Measurements from ENCODE around the gene SORCS2.

Gene SORCS2

GRCh38 chr4:7632341-7632740, 440.0 kb downstream of the SORCS2 start:
- H3K4me3 ChIP-seq (ENCODE audit: low read length): no peak overlapping the region
- H3K27me3 ChIP-seq (ENCODE audit: insufficient read depth, low read length): no peaks in the 10 kb centered on the region
- H3K9me3 ChIP-seq (ENCODE audit: insufficient read depth, low read depth, low read length): peaks cover 8% of the 10 kb centered on the region; the same call in 1 of the 2 replicates
- no peak overlapping the region for H3K9ac ChIP-seq (ENCODE audit: low read depth, low read length)
- H3K4me1 ChIP-seq (ENCODE audit: insufficient read depth, low read length): peaks cover 6% of the 10 kb centered on the region; the same call in 1 of the 2 replicates
- no peak overlapping the region for H3K27ac ChIP-seq (ENCODE audit: low read length)
- H3K36me3 ChIP-seq (ENCODE audit: insufficient read depth, low read depth, low read length): no peaks in the 10 kb centered on the region

DNA sequence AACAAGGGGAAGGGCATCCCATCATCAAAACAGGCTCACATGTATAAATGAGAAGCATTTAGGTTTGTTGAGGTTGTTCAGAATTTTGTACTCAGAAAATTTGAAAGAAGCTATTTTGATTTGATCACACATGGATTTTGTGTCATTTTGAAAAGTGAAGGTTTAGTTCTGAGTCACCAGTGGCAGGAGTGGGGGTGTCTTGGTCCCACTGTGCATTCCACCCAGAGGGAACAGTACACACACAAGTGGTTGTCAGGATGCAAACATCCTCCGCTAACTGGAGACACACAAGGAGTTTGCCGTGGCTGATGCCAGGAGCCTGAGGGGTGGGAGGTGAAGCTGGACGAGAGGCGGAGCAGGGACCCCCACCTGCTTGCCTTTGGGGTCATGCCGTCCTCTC, 440.6 kb downstream of the SORCS2 start:
- H3K27me3 ChIP-seq (ENCODE audit: insufficient read depth, low read length): no peaks in the 10 kb centered on the region
- H3K4me1 ChIP-seq (ENCODE audit: insufficient read depth, low read length): peaks cover 6% of the 10 kb centered on the region; the same call in 1 of the 2 replicates
- no peaks in the 10 kb centered on the region for H3K36me3 ChIP-seq (ENCODE audit: insufficient read depth, low read depth, low read length)
- no peak overlapping the region for H3K9ac ChIP-seq (ENCODE audit: low read depth, low read length)
- peaks cover 8% of the 10 kb centered on the region; the same call in 1 of the 2 replicates for H3K9me3 ChIP-seq (ENCODE audit: insufficient read depth, low read depth, low read length)
- no peak overlapping the region for H3K27ac ChIP-seq (ENCODE audit: low read length)
- H3K4me3 ChIP-seq (ENCODE audit: low read length): no peak overlapping the region

GRCh38 chr4:7634661-7635251, 442.4 kb downstream of the SORCS2 start:
- Histone ChIP-seq H3K27ac (ENCODE audit: low read length) (no peak overlapping the region), H3K4me3 (ENCODE audit: low read length) (no peak overlapping the region), H3K36me3 (ENCODE audit: insufficient read depth, low read depth, low read length) (no peaks in the 10 kb centered on the region), H3K9me3 (ENCODE audit: insufficient read depth, low read depth, low read length) (peaks cover 6% of the 10 kb centered on the region; the same call in 1 of the 2 replicates), H3K4me1 (ENCODE audit: insufficient read depth, low read length) (peaks cover 6% of the 10 kb centered on the region; the same call in 1 of the 2 replicates), H3K9ac (ENCODE audit: low read depth, low read length) (no peak overlapping the region), H3K27me3 (ENCODE audit: insufficient read depth, low read length) (no peaks in the 10 kb centered on the region)

DNA sequence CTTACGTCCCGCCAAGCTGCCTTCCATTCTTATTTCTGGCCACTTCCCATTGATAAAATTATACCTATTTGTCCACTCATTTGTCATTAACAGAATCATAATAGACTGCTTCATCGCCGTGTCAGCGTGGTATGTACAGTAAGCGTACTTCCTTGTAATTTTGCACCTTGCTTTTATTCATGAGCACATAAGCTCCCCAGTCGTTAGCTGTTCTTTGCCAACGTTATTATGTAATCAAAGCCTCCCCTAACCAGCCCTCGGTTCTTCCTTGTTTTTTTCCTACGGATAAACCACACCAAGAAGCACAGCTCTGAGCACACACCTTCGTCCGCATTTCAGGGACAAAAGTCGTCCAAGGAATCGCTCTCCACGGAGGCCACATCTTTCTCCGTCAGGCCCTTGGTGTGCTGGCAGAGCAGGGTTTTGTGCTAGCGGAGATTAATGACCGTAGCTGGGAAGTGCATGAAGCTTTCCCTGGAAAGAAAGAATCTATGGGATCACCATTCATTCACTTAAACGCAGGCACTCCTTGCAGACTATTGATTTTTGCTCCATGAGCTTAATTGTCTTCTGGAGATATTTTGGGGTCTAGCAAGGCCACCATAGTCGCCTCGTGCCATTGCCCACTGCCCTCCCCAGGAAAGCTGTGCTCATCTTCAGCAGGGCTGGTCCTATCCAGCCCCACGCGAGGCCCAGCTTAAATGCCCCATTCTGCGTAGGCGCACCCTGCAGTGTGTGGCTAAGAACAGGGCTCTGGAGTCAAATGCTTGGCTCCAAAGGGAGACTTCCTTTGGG, 443.3 kb downstream of the SORCS2 start:
- H3K9ac ChIP-seq (ENCODE audit: low read depth, low read length): no peak overlapping the region
- H3K27me3 ChIP-seq (ENCODE audit: insufficient read depth, low read length): no peaks in the 10 kb centered on the region
- peaks cover 6% of the 10 kb centered on the region; the same call in 1 of the 2 replicates for H3K4me1 ChIP-seq (ENCODE audit: insufficient read depth, low read length)
- H3K36me3 ChIP-seq (ENCODE audit: insufficient read depth, low read depth, low read length): no peaks in the 10 kb centered on the region
- no peaks in the 10 kb centered on the region for H3K9me3 ChIP-seq (ENCODE audit: insufficient read depth, low read depth, low read length)
- no peak overlapping the region for H3K27ac ChIP-seq (ENCODE audit: low read length)
- no peak overlapping the region for H3K4me3 ChIP-seq (ENCODE audit: low read length)

GRCh38 chr4:7636240-7636508, 443.8 kb downstream of the SORCS2 start:
- Histone ChIP-seq H3K4me1 (ENCODE audit: insufficient read depth, low read length) (peaks cover 6% of the 10 kb centered on the region; the same call in 1 of the 2 replicates), H3K36me3 (ENCODE audit: insufficient read depth, low read depth, low read length) (no peaks in the 10 kb centered on the region), H3K9ac (ENCODE audit: low read depth, low read length) (no peak overlapping the region), H3K27me3 (ENCODE audit: insufficient read depth, low read length) (no peaks in the 10 kb centered on the region), H3K27ac (ENCODE audit: low read length) (no peak overlapping the region), H3K9me3 (ENCODE audit: insufficient read depth, low read depth, low read length) (no peaks in the 10 kb centered on the region), H3K4me3 (ENCODE audit: low read length) (no peak overlapping the region)

GRCh38 chr4:7637139-7637538, 444.8 kb downstream of the SORCS2 start:
- Histone ChIP-seq H3K27ac (ENCODE audit: low read length) (no peak overlapping the region), H3K4me1 (ENCODE audit: insufficient read depth, low read length) (peaks cover 6% of the 10 kb centered on the region; the same call in 1 of the 2 replicates), H3K27me3 (ENCODE audit: insufficient read depth, low read length) (no peaks in the 10 kb centered on the region), H3K9ac (ENCODE audit: low read depth, low read length) (no peak overlapping the region), H3K36me3 (ENCODE audit: insufficient read depth, low read depth, low read length) (no peaks in the 10 kb centered on the region), H3K9me3 (ENCODE audit: insufficient read depth, low read depth, low read length) (no peaks in the 10 kb centered on the region), H3K4me3 (ENCODE audit: low read length) (no peak overlapping the region)

- Histone ChIP-seq H3K36me3 (ENCODE audit: insufficient read depth, low read depth, low read length) (no peaks in the 10 kb centered on the region), H3K9ac (ENCODE audit: low read depth, low read length) (no peak overlapping the region), H3K4me3 (ENCODE audit: low read length) (no peak overlapping the region), H3K9me3 (ENCODE audit: insufficient read depth, low read depth, low read length) (no peaks in the 10 kb centered on the region), H3K4me1 (ENCODE audit: insufficient read depth, low read length) (peaks cover 6% of the 10 kb centered on the region; the same call in 1 of the 2 replicates), H3K27me3 (ENCODE audit: insufficient read depth, low read length) (no peaks in the 10 kb centered on the region), H3K27ac (ENCODE audit: low read length) (no peak overlapping the region)
These were observed 445.6 kb downstream of the SORCS2 start for GRCh38 chr4:7637971-7638370.

GRCh38 chr4:7638489-7638888, 446.2 kb downstream of the SORCS2 start:
- Histone ChIP-seq H3K9ac (ENCODE audit: low read depth, low read length) (no peak overlapping the region), H3K4me1 (ENCODE audit: insufficient read depth, low read length) (peaks cover 2% of the 10 kb centered on the region; the same call in 1 of the 2 replicates), H3K27me3 (ENCODE audit: insufficient read depth, low read length) (no peaks in the 10 kb centered on the region)

DNA sequence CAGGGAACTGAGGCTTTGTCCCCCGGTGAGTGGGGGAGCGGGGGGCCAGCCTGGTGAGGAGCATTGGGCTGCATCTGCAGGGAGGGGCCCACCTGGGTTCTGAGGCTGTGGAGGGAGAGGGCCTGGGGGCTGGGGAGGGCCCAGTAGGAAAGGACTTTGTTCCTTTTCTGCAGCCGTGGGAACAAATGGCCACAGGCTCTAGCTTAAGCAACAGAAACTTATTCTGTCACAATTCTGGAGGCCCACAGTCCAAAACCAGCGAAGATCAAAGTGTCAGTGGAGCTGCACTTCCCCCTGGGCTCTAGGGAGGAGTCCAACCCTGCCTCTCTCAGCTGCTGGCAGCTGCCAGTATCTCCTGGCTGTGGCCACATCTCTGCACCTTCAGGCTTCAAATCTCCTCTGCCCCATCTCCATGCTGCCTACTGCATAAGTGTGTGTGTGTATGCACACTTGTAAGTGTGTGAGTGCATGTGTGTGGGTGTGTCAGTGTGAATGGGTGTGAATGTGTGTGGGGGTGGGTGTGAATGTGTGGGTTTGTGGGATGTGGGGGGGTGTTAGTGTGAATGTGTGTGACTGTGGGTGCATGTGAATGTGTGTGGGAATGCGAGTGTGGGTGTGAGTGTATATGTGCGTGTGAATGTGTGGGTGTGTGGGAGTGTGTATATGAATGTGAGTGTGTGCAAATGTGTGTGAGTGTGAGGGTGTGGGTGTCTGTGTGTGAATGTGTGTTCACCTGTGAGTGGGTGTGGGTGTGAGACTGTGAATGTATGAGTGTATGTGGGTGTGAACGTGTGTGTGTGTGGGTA, 446.8 kb downstream of the SORCS2 start:
- H3K9me3 ChIP-seq (ENCODE audit: insufficient read depth, low read depth, low read length): peaks cover 1% of the 10 kb centered on the region
- no peak overlapping the region for H3K27ac ChIP-seq (ENCODE audit: low read length)
- no peaks in the 10 kb centered on the region for H3K36me3 ChIP-seq (ENCODE audit: insufficient read depth, low read depth, low read length)
- H3K27me3 ChIP-seq (ENCODE audit: insufficient read depth, low read length): no peaks in the 10 kb centered on the region
- no peak overlapping the region for H3K4me3 ChIP-seq (ENCODE audit: low read length)
- H3K9ac ChIP-seq (ENCODE audit: low read depth, low read length): no peak overlapping the region
- H3K4me1 ChIP-seq (ENCODE audit: insufficient read depth, low read length): no peaks in the 10 kb centered on the region

More at GRCh38 chr4:7638489-7638888, 446.2 kb downstream of the SORCS2 start:
- Histone ChIP-seq H3K36me3 (ENCODE audit: insufficient read depth, low read depth, low read length) (no peaks in the 10 kb centered on the region), H3K9me3 (ENCODE audit: insufficient read depth, low read depth, low read length) (no peaks in the 10 kb centered on the region), H3K4me3 (ENCODE audit: low read length) (no peak overlapping the region), H3K27ac (ENCODE audit: low read length) (no peak overlapping the region)

GRCh38 chr4:7640136-7640535, 447.8 kb downstream of the SORCS2 start:
- Histone ChIP-seq H3K9ac (ENCODE audit: low read depth, low read length) (no peak overlapping the region), H3K4me1 (ENCODE audit: insufficient read depth, low read length) (no peaks in the 10 kb centered on the region), H3K36me3 (ENCODE audit: insufficient read depth, low read depth, low read length) (no peaks in the 10 kb centered on the region), H3K27ac (ENCODE audit: low read length) (no peak overlapping the region), H3K27me3 (ENCODE audit: insufficient read depth, low read length) (no peaks in the 10 kb centered on the region), H3K4me3 (ENCODE audit: low read length) (no peak overlapping the region), H3K9me3 (ENCODE audit: insufficient read depth, low read depth, low read length) (peaks cover 11% of the 10 kb centered on the region)

DNA sequence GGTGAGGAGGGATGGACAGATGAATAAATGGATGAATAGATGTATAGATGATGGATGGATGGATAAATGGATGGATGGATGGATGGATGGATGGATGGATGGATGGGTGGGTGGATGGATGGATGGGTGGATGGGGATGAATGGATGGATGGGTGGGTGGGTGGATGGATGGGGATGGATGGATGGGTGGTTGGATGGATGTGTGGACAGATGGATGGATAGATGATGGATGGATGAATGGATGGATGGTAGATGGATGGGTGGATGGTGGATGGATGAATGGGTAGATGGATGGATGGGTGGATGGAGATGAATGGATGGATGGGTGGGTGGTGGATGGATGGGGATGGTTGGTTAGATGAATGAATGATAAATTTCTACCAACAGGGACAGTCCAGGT, 449.4 kb downstream of the SORCS2 start:
- no peak overlapping the region for H3K27ac ChIP-seq (ENCODE audit: low read length)
- no peaks in the 10 kb centered on the region for H3K36me3 ChIP-seq (ENCODE audit: insufficient read depth, low read depth, low read length)
- H3K27me3 ChIP-seq (ENCODE audit: insufficient read depth, low read length): no peaks in the 10 kb centered on the region
- H3K9ac ChIP-seq (ENCODE audit: low read depth, low read length): no peak overlapping the region
- H3K4me1 ChIP-seq (ENCODE audit: insufficient read depth, low read length): no peaks in the 10 kb centered on the region
- H3K4me3 ChIP-seq (ENCODE audit: low read length): no peak overlapping the region
- H3K9me3 ChIP-seq (ENCODE audit: insufficient read depth, low read depth, low read length): peaks cover 11% of the 10 kb centered on the region

Data from iPS-20b (cell line).